Jurkat, Clone E6-1 (cell line): ENCODE results near the gene HPCAL1.

Experiments
- DNase-seq: peaks from one replicate; pipeline ENCODE4 v3.0.0-alpha.2; 2011; ENCODE audit warnings: low read depth, low spot score
- H3K4me3 ChIP-seq: 2 replicates; pipeline ENCODE4 v1.5.1; 2011; ENCODE audit warnings: mild to moderate bottlenecking, low read length, control low read depth, moderate library complexity

Gene HPCAL1

GRCh38 chr2:10360460-10360849 is 57.8 kb downstream of the HPCAL1 start:
- no peak for DNase-seq
- no peak overlapping the region for H3K4me3 ChIP-seq

DNA sequence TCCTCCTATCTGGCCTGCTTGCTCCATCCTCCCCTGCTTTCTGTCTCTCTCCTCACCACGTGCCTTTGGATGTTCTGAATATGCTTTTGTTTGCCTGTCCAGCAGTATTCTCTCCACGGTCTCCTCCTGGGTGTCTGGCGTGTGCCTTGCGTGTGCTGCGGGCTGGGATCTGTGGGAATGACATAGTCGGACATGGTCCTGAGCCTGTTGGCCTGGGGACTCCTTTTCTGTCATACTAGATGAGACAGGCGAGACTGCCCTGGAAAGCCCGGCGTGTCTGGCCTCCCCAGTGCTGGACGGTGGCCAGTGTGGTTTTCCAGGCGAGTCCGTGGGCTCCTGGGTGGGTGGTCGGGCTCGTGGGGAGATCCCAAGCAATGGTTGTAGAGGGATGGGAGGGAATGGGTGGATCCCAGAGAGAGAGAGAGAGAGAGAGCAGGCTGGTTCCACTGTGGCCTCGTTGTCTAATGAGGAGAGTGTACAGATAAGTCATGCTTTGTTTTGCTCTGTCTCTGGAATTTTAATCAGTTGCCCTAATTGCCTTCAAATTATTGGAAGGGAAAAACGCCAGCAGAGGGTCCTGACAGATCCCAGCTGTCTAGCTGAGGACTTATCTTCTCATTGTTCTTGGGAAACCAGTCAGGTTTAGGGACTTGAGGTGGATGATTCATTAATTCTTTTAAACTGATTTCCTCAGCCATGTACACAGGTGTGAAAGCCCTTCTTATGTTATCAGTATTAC is 58.3 kb downstream of the HPCAL1 start:
- no peak overlapping the region for H3K4me3 ChIP-seq
- no peak for DNase-seq

DNA sequence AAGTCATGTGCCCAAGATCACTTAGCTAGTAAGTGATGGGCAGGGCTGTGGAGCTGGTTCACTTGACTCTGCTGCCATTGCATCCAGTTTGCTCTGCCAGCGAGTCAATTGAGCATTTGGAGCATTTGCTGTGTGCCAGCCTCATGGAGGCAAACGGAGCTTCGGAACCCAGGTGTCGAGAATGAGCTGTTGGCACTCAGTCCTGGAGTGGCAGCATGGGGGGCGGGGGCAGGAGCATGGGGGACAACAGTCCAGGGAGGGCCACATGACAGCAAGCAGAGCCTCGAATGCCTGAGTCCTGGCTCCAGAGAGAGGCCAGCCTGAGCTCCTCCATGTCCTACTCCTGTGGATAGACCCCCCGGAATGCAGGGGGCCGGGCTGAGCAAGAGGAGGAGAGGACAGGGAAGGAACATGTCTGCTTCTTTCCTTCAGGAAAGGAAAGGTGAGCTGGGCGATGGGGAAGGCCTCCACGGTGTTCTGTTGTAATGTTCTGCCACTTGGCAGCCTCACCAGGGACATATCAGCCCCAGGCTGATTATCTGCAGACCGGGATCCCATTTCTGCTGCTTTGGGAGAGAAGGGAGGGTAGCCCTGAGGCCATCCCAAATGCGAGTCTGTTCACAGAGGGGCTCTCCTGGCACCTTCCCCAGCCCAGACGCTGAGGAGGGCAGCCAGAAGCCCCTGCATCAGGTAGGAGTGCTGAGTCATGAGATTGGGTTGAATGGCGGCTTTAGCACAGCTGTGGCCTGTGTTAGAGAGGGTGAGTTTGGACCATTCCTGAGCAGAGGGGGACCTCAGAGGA is 59.6 kb downstream of the HPCAL1 start:
- no peak overlapping the region for H3K4me3 ChIP-seq
- DNase-seq, result no peak

GRCh38 chr2:10362898-10363454 is 60.3 kb downstream of the HPCAL1 start:
- DNase-seq, result no peak
- H3K4me3 ChIP-seq, result no peak overlapping the region

DNA sequence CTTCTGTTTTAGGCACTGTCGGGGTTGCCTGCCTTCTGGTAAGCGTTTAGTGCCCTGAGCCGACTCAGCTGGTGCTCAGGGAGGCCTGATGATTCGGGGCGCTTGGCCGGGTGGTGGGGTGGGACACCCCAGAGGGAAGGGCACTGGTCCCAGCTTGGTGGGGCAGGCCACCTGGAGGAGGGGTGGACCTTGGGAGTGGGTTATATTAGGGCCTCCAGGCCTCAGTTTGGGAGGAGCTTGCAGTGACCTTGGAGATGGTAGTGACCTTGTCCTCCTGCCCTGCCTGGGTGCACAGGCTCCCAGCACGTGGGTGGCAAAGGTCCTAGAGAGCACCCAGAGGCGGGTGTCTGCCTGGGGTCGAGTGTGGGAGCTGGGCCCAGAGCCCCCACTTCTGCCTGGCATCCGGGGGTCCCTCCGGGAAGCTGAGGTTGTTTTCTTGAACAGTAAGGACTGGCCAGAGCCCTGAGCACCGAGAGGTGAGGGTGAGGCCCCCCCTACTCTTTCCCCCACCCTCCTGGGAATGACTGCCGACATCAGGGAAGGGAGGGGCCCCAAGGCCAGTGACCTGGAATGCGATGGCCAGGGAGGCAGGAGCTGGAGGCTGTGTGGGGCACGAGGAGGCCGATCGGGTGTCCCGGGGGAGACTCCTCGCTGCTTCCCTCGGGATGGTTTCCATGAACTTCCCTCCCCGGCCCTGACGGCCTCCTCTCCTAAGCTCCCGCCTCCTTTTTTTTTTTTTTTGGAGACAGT is 61.3 kb downstream of the HPCAL1 start:
- DNase-seq, result no peak
- no peak overlapping the region for H3K4me3 ChIP-seq

- H3K4me3 ChIP-seq, result no peak overlapping the region
- DNase-seq, result no peak
These were observed 62.7 kb downstream of the HPCAL1 start for GRCh38 chr2:10365412-10365811.

DNA sequence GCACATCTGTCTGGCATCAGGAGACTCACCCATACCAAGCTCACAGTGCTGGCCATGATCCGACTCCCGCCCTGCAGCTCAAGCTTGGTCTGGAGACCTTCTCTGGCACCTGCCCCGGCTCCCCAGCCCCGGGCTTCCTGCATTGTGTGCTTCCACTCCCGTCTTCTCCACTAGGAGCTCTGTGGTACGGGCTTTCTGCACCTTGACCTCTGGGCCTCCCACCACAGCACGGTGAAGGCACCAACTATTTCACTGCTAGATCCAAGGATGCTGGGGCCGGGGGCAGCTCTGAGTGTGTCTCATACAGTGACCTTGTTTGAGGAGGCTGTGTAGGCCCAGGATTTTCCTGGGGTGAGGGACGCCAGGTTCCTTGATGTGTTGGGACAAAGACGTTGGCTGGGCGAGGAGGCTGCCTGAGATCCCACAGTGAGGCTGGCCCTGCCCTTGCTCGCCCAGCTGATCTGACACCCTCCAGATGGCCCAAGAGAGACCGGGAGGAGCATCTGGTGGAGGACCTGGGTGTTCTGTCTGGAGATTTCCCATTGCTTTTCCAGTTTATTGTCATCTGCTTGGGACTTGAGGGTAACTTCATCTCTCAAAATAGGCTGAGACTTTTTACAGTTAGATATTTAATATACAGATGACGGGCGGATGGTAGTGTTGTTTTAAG is 64.0 kb downstream of the HPCAL1 start:
- no peak for DNase-seq
- no peak overlapping the region for H3K4me3 ChIP-seq

- H3K4me3 ChIP-seq, result no peak overlapping the region
- DNase-seq, result no peak
These were observed 65.1 kb downstream of the HPCAL1 start for GRCh38 chr2:10367472-10368439.

- no peak for DNase-seq
- no peak overlapping the region for H3K4me3 ChIP-seq
These were observed 66.0 kb downstream of the HPCAL1 start for GRCh38 chr2:10368491-10369231.

GRCh38 chr2:10369269-10370255 is 66.9 kb downstream of the HPCAL1 start:
- no peak for DNase-seq
- H3K4me3 ChIP-seq, result no peak overlapping the region

GRCh38 chr2:10370390-10370789 is 67.7 kb downstream of the HPCAL1 start:
- DNase-seq, result no peak
- H3K4me3 ChIP-seq, result no peak overlapping the region

- DNase-seq, result no peak
- H3K4me3 ChIP-seq, result no peak overlapping the region
These were observed 68.2 kb downstream of the HPCAL1 start for GRCh38 chr2:10370895-10371294.

DNA sequence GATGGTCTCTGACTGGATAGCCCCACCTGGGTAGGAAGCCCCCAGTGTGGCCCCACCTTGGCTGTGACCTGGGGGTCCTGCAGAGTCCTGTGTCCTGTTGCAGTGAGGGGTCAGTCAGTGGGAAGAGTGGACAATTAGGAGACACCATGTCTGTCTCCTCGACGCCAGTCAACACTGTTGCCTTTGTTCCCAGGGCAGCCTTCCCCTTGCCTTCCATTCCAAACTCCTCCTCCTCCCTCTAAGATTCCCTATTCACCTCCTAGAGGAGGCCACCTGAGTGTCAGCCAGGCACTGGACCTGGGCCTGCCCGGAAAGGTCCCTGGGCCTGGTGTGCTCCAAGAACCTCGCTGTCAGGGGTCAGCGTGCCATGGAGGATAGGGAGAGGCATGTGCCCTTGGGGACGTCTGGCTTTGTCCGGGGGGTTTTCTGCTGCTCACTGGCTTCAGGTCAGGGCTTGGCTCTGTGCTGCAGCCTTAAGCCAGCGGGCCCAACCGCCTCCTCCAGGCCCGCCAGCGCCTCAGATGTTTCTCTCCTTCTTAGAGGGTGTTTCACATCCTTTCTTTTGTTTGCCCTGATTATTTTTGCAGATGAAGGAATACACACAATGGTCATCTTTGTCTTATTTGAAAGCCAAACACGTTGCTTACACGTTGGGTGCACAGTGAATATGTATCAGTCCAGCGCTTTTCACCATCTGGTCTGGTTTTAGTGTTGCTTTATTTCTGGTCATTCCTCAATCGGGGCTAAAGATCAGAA is 68.9 kb downstream of the HPCAL1 start:
- DNase-seq, result no peak
- no peak overlapping the region for H3K4me3 ChIP-seq

DNA sequence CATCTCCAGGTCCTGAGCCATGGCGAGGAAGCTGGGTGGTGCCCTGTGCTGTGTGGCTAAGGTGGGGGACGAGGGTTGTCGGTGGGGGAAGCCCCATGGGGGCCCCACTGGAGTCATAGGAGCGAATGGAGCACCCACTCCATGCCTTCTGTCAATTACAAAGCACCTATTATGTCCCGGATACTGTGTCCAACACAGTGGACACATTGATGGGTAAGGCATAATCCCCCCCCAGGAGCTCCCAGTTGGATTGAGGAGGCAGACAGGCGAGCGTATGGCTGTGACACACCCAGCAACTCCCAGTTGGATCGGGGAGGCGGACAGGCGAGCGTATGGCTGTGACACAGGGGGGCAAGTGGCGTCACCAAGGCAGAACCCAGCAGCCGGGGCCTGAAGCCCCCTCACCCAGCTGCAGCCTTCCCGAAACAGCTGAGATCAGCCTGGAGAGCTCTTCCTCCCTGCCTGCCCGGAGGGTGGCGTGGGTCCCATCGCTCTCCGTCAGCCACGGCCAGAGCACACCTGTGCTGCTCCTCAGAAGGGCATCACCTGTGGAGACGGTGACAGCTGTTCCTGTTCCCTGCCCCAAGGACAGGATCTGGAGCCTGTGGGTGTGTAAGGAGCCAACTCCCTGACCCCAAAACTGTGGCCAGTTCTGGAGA is 69.6 kb downstream of the HPCAL1 start:
- DNase-seq, result no peak
- H3K4me3 ChIP-seq, result no peak overlapping the region

DNA sequence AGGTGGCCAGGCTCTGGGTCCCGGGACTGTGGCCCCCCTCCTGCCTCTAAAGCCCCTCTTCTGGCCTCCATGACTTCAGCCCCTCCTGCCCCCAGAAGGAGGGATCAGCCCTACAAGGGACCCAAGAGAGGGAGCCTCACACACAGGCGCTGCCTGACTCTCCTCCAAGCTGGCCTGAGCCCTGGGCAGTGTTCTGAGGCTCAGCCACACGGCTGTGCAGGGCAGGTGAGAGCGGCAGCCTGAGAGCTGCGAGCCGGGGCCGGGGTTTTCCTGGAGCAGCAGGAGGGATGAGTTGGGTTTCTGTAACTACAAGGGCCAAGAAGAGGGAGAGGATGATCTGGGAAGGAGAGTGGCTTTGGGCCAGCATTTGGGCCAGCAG is 70.1 kb downstream of the HPCAL1 start:
- H3K4me3 ChIP-seq, result no peak overlapping the region
- no peak for DNase-seq
